Renal cortical epithelial cell (primary cell): Measurements from ENCODE around the gene ITGA2. TPM values are rescaled to one million over a fixed set of nuclear protein-coding genes. Genes with fewer than 3 reads are reported as not detected.

Experiments
- DNase-seq: peaks from one replicate; pipeline ENCODE4 v3.0.0-alpha.2; 2011; ENCODE audit warnings: low read depth
- total RNA-seq: library from RNA; depleted of rRNA; stranded (reverse); fragments of >200 nt; gene quantifications from 2 replicates; pipeline ENCODE4 v1.2.3, GENCODE V29; 2014

ITGA2 gene
- total RNA-seq, 1 donor from 2014 or later, result 21.3 TPM

DNA sequence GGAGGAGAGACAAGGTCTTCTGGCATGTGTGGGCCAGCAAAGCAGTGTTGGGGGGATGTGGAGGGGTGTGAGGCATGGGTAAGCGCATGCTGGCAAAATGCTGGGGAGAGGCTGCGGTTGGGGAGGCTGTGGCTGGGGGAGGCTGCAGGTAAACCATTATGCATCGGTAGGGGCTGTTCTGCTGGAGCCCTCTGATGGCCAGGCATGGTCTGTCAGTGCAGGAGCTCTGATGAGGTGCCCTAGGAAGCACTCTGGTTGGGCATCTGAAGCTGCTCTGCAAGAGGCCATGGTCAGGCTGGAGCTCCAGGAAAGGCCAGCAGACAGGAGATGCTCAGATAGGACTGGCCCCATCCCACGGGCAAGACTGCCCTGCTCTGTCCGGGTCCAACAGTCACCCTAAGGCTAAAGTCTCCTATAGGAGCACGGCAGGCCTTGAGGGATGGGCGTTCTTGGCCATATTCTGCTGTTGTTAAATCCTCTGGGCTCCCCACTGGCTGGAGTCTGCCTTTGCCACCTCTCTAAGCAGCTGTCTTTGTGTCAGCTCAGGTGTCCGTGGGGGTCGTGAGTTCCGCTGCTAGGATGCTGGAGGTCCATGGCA lies 28.7 kb downstream of the ITGA2 start:
- DNase-seq, result no peak

DNA sequence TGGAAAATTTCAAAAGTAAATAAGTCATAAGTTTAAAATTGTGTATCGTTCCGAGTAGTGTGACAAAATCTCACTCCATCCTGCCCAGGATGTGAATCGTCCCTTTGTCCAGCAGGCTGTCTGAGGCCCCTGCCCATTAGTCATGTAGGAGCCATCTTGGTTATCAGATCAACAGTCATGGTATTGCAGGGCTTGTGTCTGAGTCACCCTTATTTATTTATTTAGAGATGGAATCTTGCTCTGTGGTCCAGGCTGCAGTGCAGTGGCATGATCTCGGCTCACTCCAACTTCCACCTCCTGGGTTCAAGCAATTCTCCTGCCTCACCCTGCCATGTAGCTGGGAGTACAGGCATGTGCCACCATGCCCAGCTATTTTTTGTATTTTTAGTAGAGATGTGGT lies 30.2 kb downstream of the ITGA2 start:
- peak; percentile 53 for DNase-seq

DNA sequence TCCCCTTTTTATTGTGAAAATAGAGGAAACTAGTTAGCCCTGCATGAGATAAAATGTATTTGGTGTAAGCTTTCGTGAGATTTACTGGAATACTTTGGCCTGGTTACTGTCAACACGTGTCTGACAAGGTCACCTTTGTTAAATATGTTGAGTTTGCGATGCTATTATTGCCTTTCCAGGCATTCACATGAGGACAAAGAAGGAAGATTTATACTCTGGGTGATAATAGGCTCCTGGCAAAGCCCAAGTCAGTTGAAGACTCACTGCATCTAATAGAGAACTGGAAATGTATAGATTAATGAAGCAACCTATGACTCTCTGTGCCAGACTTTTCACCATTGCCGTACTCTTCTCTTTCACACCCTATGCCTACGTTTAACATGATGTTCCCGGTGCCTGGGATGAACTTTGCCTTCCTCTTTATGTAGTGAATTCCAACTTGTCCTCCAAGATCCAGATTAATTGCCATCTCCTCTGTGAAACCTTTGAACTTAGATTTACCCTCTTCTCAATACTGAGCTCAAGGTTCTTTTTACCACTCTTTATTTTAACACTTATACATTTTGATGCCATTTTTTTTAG lies 33.9 kb downstream of the ITGA2 start:
- DNase-seq, result no peak

DNA sequence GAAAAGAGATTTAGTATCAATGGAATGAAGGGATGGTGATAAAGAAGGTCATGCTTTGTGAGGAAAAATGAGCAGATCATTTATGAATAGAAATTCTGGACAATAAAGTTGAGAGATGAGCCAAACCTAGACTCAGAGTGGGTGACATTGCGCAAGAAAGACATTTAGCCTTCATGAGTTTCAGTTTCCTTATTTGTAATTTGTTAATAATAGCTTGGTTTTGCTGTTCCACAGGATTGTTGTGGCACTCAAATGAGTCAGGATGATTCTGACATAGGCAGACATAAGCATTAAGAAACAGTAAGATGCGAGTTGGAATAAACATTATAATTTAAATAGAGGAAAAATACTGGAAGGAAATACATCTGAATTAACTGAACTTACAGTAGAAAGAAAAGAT lies 34.8 kb downstream of the ITGA2 start:
- peak; percentile 82 for DNase-seq

DNA sequence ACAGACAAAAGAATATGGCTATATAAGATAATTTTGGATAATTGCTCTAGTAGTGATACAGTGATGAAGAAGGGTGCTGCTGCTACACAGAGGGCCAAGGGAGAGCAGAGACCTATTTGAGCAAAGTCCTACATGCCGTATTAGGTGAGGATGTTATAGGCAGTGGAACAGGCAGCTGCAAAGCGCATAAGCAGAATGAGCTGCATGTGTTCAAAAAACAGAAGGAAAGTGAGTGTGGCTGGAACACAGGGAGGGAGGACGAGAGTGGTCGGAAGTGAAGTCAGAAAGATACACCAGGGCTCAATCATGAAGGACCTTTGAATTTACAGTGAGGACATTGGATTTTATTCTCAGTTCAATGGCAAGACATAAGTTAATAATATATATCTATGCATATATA lies 35.4 kb downstream of the ITGA2 start:
- DNase-seq, result no peak

DNA sequence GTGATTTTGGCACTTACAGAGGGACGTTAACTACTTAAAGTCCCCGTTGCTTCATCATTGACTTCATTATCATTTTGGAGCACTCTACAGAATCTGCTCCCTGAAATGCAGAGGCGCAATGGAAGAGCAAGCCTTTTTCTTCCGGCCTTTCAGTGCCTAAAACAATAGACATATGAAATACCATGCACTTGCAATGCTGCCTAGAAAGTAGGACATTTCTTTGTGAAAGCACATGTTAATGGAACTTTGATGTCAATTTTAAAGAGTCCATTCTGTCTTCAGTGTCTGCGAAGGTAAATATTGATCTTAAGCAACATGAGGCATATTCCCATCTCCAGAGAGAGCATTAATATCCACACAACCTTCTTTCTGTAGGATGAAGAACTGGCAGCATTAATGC lies 36.3 kb downstream of the ITGA2 start:
- no peak for DNase-seq

DNA sequence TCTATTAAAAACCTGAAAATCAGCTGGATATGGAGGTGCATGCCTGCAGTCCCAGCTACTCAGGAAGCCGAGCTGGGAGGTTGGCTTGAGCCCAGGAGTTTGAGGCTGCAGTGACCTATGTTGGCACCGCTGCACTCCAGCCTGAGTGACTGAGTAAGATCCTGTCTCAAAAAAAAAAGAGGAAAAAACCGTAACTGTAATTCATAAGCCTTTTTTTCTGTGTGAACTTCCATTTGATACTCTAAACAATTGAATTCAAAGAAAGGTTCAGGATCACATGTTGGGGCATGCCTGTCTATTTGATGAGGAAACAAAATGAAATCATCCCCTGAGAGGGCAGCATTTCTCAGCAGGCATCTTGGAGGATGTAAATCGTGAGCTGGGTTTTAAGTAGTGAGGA lies 38.8 kb downstream of the ITGA2 start:
- DNase-seq, result peak; percentile 72

DNA sequence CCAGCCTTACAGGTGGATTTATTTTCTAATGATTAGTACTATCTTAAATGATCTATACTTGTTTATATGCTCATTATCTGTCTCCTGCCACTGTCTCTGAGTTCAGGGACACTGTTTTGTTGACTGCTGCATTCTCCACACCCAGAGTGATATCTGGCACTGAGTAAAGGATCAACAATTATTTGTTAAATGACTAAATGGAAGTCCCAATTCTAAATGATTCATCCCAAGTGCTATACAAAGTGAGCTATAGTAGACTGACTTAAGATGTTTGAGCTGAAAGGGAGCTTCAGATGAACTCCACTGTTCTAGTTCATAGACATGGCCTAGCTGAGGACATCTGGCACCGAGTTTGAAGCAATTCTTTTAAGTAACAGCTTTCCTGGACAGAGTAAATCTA lies 40.5 kb downstream of the ITGA2 start:
- DNase-seq, result no peak

DNA sequence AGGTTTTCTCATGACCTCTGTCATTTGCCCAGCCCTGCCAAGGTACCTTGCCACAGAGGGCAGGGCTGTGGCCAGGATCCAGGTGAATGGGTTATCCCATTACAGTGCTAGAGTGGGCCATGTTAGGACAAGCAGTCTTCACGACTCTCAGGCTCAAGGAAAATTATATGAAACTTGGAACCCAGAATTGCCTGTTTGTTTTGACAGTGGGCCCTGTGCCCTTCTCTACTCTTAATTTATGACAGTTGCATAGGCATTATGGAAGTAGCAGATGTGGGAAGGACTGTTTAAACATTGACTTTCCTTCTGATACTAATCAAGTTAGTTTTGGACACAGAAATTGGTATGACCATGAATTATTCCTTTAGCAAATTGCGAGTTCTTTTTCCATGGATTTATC lies 41.7 kb downstream of the ITGA2 start:
- no peak for DNase-seq

DNA sequence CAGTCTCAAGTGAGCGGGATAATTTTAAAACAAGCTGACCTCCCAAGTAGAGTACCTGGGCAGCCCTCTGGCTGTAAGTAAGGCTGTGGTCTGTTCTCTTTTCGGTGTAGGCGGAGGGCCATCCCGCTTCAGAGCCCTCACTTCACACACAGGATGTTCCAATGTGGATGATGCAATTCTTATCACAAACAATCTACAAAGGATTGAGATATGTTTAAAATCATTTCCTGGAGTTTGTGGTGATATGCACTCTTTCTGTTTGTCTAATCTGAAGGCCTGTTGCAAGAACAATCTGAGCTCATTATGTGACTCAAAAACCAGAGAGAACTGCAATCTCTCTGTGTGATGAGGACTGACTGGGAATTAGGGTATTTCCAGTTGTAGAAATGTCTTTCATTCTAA lies 42.5 kb downstream of the ITGA2 start:
- peak; percentile 90 for DNase-seq

DNA sequence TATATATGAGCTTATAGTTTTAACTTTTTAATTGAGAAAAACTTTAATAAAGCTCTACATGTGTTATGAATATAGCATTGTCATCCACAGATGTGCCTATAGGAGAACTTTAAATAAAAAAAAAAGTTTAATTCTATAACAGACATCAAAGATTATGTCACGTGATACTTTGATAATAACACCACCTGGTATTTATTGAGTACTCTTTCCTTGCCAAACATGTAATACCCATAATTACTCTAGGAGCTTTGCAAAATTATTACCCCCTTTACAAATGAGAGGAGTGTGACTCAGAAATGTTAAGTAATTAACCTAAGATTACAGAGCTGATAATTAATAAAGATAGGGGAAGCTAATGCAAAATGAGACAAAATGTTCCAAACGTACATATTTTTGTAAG lies 43.0 kb downstream of the ITGA2 start:
- no peak for DNase-seq

DNA sequence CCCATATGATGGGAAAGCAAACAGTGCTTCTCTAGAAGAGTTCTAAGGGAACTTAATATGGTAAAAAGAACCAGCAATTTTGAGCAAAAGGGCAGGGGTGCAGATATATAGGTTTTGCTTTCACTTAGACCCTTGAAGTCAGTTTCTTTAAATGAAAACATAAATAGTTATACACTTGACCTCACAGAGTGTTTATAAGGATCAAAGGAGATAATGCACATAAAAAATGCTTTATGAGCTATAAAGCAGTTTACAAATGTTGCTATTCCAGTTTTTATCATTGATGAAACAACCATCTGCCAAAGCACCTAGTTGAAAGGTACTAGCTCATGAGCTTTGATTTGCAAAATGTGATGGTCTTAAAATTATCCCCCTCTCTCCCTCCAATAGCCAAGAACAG lies 45.7 kb downstream of the ITGA2 start:
- DNase-seq, result no peak

DNA sequence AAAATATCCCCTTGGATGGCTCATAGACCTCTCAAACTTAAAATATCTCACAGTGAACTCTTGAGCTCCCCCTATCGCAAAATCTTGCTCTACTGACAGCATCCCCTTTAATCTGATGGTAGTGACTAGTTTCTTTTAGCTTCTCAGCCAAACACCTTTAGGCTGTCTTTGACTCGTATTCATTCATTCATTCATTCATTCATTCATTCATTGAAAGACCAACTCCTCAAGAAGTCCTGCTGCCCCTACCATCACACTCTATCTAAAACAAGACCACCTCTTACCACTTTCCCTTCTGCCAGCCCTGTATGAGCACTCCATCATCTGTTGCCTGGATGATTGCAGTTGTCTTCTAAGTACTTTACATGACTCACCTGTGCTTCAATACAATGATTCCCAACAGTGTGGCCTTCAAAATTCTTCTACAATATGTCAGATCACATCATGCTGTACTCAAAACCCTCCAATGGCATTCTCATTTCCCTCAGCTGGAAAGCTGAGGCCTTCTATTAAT lies 46.8 kb downstream of the ITGA2 start:
- DNase-seq, result peak; percentile 75

DNA sequence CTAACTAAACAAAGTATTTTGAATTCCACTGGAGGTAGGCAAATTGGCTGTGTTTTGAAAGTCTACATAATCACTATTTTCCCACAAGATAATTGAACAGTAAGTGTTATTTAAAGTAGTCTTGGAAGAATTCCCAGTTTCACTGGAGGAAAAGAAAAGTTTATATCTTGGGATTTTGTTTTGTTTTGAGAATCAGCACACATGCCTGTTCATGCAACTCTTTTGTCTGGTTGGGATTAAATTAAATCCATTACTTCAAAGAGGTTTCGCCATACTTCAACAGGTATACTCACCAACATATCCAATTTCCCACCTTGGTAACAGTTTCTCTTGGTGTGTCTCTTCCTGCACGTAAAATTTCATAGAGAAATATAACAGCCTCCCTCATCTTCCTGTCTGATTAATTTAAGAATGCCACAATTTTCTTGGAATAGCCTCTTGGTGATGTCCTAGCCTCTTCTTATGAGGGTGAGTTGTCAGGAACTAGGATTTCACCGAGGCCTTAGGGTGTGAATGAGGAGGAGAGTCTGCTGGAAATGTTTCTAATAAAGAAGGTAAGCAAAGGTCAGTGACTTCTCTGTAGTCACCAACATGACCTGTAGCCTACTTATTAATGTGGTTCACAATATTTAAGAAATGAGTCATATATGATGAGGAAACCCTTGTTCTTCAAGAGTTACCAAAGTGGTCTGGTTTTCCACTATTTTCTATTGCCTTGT lies 48.1 kb downstream of the ITGA2 start:
- DNase-seq, result peak; percentile 92

DNA sequence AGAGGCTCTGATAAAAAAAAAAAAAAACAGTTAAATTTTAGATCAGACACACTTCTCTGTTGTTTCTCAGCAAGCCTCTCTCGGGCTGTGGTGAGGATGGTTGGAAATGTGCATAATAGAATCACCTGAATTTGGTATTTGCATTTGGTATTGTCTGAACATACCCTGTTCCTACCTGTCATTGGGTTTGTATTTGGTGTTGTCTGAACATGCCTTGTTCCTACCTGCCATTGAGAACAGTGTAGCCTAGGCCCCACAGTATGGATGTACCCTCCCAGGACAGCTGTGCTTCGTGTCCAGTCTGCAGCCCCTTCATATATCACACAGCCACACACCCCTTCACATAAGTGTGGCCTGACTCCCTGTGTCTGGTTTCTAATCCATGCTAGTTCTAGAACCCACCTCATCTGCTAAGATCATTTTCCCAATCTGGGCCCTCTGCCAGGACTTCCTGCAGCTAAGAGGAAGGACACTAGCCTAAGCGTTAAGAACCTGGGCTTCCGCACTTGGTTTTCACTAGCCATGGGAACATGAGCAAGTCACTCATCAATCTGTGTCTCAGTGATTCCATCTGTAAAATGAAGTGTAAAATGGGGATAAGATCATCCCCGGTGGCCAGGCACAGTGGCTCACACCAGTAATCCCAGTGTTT lies 49.2 kb downstream of the ITGA2 start:
- no peak for DNase-seq

DNA sequence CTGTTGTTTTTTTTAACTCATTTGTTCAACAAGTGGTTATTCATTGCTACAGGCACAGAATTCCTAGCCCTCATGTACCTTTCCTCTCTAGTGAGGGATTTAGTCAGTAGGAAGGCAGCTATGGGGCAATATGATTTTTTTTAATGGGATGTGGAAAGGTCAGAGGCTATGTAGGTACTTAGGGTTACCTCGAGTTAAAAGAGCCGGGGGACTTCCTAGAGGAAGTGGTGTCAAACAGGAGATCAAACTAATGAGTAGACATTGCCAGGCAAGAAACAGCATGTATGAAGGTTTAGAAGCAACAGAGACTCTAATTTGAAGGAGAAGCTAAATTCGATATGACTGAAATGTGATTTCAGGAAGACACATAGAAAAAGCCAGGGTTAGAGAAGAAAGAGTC lies 50.7 kb downstream of the ITGA2 start:
- DNase-seq, result no peak

DNA sequence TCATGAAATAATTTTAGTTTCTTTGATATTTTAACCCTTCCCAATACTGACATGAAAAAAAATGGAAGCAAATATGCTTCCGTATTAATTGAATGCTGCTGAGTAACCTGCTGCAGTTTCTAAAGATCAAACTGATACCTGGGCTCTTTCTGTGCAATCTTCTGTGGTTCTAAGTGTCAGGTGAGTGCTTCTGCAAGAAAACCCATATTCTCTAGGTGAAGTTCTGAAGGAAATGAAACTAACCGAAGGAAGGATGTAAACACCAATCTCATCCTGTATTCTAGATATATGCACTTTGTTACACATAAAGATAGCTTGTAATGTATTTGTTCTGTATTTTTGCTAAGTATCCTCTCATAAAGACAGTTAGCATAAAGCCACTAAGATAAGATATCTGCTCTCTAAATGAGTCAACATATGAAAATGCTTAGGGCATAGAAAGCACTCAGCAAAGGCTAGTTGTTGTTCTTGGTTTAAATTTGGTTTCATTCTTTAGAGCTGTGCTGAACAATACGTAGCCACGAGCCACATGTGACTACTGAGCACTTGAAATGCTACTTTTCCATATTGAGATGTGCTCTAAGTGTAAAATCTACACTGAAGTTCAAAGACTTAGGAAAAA lies 52.0 kb downstream of the ITGA2 start:
- DNase-seq, result no peak

DNA sequence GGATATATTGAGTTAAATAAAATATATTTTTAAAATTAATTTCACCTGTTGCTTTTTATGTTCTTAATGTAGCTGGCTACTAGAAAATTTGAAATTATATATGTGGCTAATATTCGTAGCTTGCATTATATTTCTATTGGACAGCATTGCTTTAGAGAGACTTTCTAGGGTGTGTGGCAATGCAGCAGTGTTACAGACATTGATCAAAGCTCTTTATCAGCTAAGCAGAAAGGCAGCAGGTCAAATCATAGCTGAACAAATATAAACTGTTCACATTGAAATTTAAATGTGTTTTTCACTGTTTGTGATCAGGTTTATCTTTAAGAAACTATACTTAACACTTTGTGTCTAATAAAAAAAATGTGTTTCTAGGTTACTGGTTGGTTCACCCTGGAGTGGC lies 52.6 kb downstream of the ITGA2 start:
- no peak for DNase-seq

DNA sequence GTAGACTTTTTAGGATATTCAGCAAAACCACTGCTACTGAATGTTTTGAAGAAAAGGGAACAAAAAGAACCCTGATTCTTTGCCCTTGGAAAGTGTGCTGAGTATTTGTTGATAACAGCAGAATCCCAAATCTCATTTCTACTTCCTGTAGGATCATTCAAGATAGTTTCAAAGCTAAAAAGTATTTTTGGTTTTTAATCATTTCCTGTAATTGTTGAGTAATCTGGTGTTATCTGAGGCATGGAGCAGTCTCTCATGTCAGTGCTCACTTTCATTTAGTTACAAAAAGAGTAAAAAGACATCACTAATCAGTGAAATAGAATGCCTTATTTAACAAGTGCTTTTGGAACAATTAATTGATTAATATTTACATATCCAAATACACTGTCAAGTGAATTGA lies 56.1 kb downstream of the ITGA2 start:
- no peak for DNase-seq

DNA sequence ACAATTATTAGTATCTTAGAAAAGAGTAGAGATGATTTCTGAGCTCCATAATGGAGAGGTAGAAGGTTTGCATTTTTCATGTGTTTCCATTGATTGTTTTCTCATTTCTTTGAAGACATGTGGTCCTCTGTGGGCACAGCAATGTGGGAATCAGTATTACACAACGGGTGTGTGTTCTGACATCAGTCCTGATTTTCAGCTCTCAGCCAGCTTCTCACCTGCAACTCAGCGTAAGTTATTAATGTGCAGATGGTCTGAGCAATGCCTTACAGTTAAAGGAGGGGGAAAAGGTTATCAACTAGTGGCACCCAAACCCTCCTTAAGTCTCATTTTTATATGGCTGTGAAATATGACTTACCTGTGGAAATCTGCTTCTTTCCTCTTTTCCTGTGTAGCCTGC lies 59.1 kb downstream of the ITGA2 start:
- no peak for DNase-seq

DNA sequence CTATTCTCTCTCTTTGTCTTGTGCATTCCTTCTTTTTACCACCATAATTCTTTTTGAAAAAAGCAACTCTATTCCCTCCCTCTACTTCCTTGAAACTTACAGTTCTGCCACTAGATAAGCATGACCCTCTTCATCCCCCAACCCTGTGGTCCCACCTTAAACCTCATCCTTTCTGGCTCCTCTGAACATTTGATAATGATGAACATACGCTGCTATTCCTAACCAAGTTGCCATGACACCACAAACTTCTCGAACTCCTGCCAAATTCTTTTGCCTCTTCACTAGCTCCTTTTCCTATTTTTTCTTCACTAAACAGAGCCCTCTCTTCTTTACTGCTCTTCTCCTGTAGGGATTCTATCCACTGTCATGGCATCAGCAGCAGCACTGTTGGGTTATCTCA lies 63.3 kb downstream of the ITGA2 start:
- DNase-seq, result no peak

DNA sequence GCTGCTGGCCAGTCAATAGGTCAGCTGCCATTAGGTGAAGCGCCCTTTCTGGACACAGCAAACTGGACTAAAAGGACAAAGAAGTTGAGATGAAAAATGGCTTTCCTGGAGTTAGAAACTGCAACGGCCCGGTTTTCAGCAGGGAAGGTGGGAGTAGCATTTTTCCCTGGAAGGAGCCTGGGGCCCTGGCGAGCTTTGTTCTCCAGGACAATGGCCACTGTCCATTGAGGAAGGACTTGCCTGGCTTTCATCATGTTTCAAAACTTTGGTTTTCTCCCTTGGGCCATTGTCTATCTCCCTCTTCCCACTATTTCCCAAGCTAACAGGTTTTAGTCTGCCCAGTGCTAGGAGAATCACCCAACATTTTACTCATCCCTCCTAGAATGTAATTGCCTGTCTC lies 64.2 kb downstream of the ITGA2 start:
- DNase-seq, result no peak
